ENCODE data around the gene LYPD6. TPM values are rescaled to one million over a fixed set of nuclear protein-coding genes. Genes with fewer than 3 reads are reported as not detected.

LYPD6 gene
- total RNA-seq, 1 donor = under 0.01 TPM

- Histone ChIP-seq H3K9me3 (ENCODE audit: low read depth, low read length) (no peaks in the 10 kb centered on the region), H3K4me2 (ENCODE audit: insufficient read depth, low read length) (no peak overlapping the region), H4K20me1 (ENCODE audit: insufficient read depth, low read length) (no peaks in the 10 kb centered on the region), H3K27me3 (ENCODE audit: insufficient read depth, low read length) (no peaks in the 10 kb centered on the region), H2AFZ (ENCODE audit: low read length) (no peak overlapping the region), H3K79me2 (ENCODE audit: insufficient read depth, low read length) (no peaks in the 10 kb centered on the region), H3K4me3 (ENCODE audit: insufficient read depth, low read length) (no peak overlapping the region), H3K27ac (ENCODE audit: low read depth, low read length) (no peak overlapping the region), H3K36me3 (ENCODE audit: insufficient read depth, low read length) (no peaks in the 10 kb centered on the region), H3K4me1 (ENCODE audit: insufficient read depth, low read length) (no peaks in the 10 kb centered on the region)
- no peak for DNase-seq (ENCODE audit: insufficient read length, low spot score, missing footprints)
- TF ChIP-seq, protein P1, sequence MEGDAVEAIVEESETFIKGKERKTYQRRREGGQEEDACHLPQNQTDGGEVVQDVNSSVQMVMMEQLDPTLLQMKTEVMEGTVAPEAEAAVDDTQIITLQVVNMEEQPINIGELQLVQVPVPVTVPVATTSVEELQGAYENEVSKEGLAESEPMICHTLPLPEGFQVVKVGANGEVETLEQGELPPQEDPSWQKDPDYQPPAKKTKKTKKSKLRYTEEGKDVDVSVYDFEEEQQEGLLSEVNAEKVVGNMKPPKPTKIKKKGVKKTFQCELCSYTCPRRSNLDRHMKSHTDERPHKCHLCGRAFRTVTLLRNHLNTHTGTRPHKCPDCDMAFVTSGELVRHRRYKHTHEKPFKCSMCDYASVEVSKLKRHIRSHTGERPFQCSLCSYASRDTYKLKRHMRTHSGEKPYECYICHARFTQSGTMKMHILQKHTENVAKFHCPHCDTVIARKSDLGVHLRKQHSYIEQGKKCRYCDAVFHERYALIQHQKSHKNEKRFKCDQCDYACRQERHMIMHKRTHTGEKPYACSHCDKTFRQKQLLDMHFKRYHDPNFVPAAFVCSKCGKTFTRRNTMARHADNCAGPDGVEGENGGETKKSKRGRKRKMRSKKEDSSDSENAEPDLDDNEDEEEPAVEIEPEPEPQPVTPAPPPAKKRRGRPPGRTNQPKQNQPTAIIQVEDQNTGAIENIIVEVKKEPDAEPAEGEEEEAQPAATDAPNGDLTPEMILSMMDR (IDR thresholded peaks at IDR 0.05; ENCODE audit: extremely low read depth, low read depth, low read length) = no peak
Observed at GRCh38 chr2:149348291-149348690, 17.9 kb downstream of the LYPD6 start.

DNA sequence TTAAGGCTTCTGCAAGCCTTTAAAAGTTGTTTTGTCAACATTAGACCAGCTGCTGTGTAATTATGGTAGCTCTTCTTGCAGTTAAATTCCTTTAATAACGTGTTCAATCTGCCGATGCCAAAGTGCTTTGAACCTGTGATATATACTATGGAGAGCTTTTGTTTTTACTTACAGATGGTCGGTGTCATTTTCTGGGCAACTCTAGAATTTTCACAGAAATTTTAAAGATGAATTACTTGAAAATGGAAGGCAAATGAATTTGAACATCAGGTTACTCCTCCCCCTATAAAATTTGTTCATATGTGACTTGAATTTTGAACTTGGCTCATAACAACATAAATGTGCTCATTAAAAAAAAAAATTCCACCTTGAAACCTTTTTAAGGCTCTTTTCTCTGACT lies 23.0 kb downstream of the LYPD6 start:
- Histone ChIP-seq H3K4me3 (ENCODE audit: insufficient read depth, low read length) (no peak overlapping the region), H3K36me3 (ENCODE audit: insufficient read depth, low read length) (no peaks in the 10 kb centered on the region), H3K79me2 (ENCODE audit: insufficient read depth, low read length) (no peaks in the 10 kb centered on the region), H3K27me3 (ENCODE audit: insufficient read depth, low read length) (no peaks in the 10 kb centered on the region), H2AFZ (ENCODE audit: low read length) (no peak overlapping the region), H4K20me1 (ENCODE audit: insufficient read depth, low read length) (no peaks in the 10 kb centered on the region), H3K4me1 (ENCODE audit: insufficient read depth, low read length) (no peaks in the 10 kb centered on the region), H3K4me2 (ENCODE audit: insufficient read depth, low read length) (no peak overlapping the region), H3K9me3 (ENCODE audit: low read depth, low read length) (no peaks in the 10 kb centered on the region), H3K27ac (ENCODE audit: low read depth, low read length) (no peak overlapping the region)
- TF ChIP-seq, protein P1 (IDR thresholded peaks at IDR 0.05; ENCODE audit: extremely low read depth, low read depth, low read length) = no peak
- no peak for DNase-seq (ENCODE audit: insufficient read length, low spot score, missing footprints)

- Histone ChIP-seq H3K4me2 (ENCODE audit: insufficient read depth, low read length) (no peak overlapping the region), H3K27ac (ENCODE audit: low read depth, low read length) (no peak overlapping the region), H3K9me3 (ENCODE audit: low read depth, low read length) (no peaks in the 10 kb centered on the region), H3K36me3 (ENCODE audit: insufficient read depth, low read length) (no peaks in the 10 kb centered on the region), H3K4me3 (ENCODE audit: insufficient read depth, low read length) (no peak overlapping the region), H3K4me1 (ENCODE audit: insufficient read depth, low read length) (no peaks in the 10 kb centered on the region), H3K79me2 (ENCODE audit: insufficient read depth, low read length) (no peaks in the 10 kb centered on the region), H3K27me3 (ENCODE audit: insufficient read depth, low read length) (no peaks in the 10 kb centered on the region), H2AFZ (ENCODE audit: low read length) (no peak overlapping the region), H4K20me1 (ENCODE audit: insufficient read depth, low read length) (no peaks in the 10 kb centered on the region)
- TF ChIP-seq, protein P1 (IDR thresholded peaks at IDR 0.05; ENCODE audit: extremely low read depth, low read depth, low read length) = no peak
- DNase-seq (ENCODE audit: insufficient read length, low spot score, missing footprints) = no peak
Observed at GRCh38 chr2:149355716-149356422, 25.5 kb downstream of the LYPD6 start.

GRCh38 chr2:149357058-149357457 lies 26.7 kb downstream of the LYPD6 start:
- H3K9me3 ChIP-seq (ENCODE audit: low read depth, low read length) = no peaks in the 10 kb centered on the region
- H4K20me1 ChIP-seq (ENCODE audit: insufficient read depth, low read length) = no peaks in the 10 kb centered on the region
- H3K36me3 ChIP-seq (ENCODE audit: insufficient read depth, low read length) = no peaks in the 10 kb centered on the region
- DNase-seq (ENCODE audit: insufficient read length, low spot score, missing footprints) = no peak
- no peaks in the 10 kb centered on the region for H3K4me1 ChIP-seq (ENCODE audit: insufficient read depth, low read length)
- H3K4me2 ChIP-seq (ENCODE audit: insufficient read depth, low read length) = no peak overlapping the region
- H3K4me3 ChIP-seq (ENCODE audit: insufficient read depth, low read length) = no peak overlapping the region
- no peaks in the 10 kb centered on the region for H3K27me3 ChIP-seq (ENCODE audit: insufficient read depth, low read length)
- no peaks in the 10 kb centered on the region for H3K79me2 ChIP-seq (ENCODE audit: insufficient read depth, low read length)
- TF ChIP-seq, protein P1 (IDR thresholded peaks at IDR 0.05; ENCODE audit: extremely low read depth, low read depth, low read length) = no peak
- no peak overlapping the region for H3K27ac ChIP-seq (ENCODE audit: low read depth, low read length)
- no peak overlapping the region for H2AFZ ChIP-seq (ENCODE audit: low read length)
